ENCODE data around the gene CFLAR.
"Not testable (repeated sequence)": the region's sequence is repeated elsewhere in the genome, so short reads cannot be mapped to it uniquely, and the experiment has no call there.

The CFLAR gene

GRCh38 chr2:201118961-201119854, 3.2 kb downstream of the CFLAR start:
- peak in 1 of 2 experiments; percentile 61 for DNase-seq

GRCh38 chr2:201122276-201122675, 6.3 kb downstream of the CFLAR start:
- no peak for DNase-seq

- no peak for DNase-seq
Measured at GRCh38 chr2:201126308-201127151, 10.6 kb downstream of the CFLAR start.

GRCh38 chr2:201127152-201127511, 11.2 kb downstream of the CFLAR start:
- DNase-seq, result no peak

- DNase-seq, result peak; percentile 85 to 93
Measured at GRCh38 chr2:201127570-201127969, 11.6 kb downstream of the CFLAR start.

- peak in 1 of 2 experiments; percentile 17 for DNase-seq
Measured at GRCh38 chr2:201128033-201128432, 12.1 kb downstream of the CFLAR start.

GRCh38 chr2:201128933-201129505, 13.1 kb downstream of the CFLAR start:
- no peak for DNase-seq

- DNase-seq, result no peak
Measured at GRCh38 chr2:201130524-201131186, 14.7 kb downstream of the CFLAR start.

- no peak for DNase-seq
Measured at GRCh38 chr2:201132518-201132917, 16.6 kb downstream of the CFLAR start.

GRCh38 chr2:201135386-201135785, 19.4 kb downstream of the CFLAR start:
- no peak for DNase-seq

GRCh38 chr2:201136889-201137321, 20.9 kb downstream of the CFLAR start:
- DNase-seq, result no peak

GRCh38 chr2:201137505-201138400, 21.8 kb downstream of the CFLAR start:
- no peak for DNase-seq

GRCh38 chr2:201138401-201138970, 22.5 kb downstream of the CFLAR start:
- DNase-seq, result no peak

GRCh38 chr2:201138986-201139781, 23.2 kb downstream of the CFLAR start:
- DNase-seq, result not testable (repeated sequence)

- DNase-seq, result no peak
Measured at GRCh38 chr2:201139836-201140604, 24.1 kb downstream of the CFLAR start.

GRCh38 chr2:201144101-201145051, 28.4 kb downstream of the CFLAR start:
- no peak for DNase-seq

GRCh38 chr2:201148434-201148990, 32.5 kb downstream of the CFLAR start:
- DNase-seq, result no peak

Data from NCI-H446 (cell line).